IMR-90 (cell line): ENCODE data around the gene C15orf39. TPM values are rescaled to one million over a fixed set of nuclear protein-coding genes. Genes with fewer than 3 reads are reported as not detected.

Source experiments
- ATAC-seq: fragments of 200-7000 bp; cut with Tn5 transposase; 2 replicates; pipeline ENCODE4 v1.9.1; 2020; ENCODE audit warnings: low read depth, mild to moderate bottlenecking, moderate library complexity
- Bru-seq: library from RNA; stranded (reverse); fragments of 400-500 nt; gene quantifications from one replicate; lab custom pipeline; 2021; lab: Mats Ljungman, UMichigan
- BruChase-seq, 2 experiments: library from RNA; stranded (reverse); fragments of 400-500 nt; gene quantifications; one replicate each; lab custom pipeline; 2021; lab: Mats Ljungman, UMichigan
- BruUV-seq: library from RNA; stranded (reverse); fragments of 400-500 nt; replicated peaks from 2 replicates; lab custom pipeline; 2021; lab: Mats Ljungman, UMichigan
- CTCF ChIA-PET: fragments of 300-600 bp; formaldehyde crosslinking; extraction: SDS; loops from one replicate; lab custom pipeline; 2021; ENCODE audit warnings: antibody characterized with exemption; lab: Yijun Ruan, JAX
- POLR2A ChIA-PET: fragments of 300-600 bp; sonication (Branson Sonifier 250); formaldehyde crosslinking; loops from one replicate; lab custom pipeline; 2022; ENCODE audit warnings: antibody characterized with exemption; ENCODE audit not compliant: unreplicated experiment; lab: Charles Lee
- DNase-seq: peaks from one replicate; pipeline ENCODE4 v3.0.0; 2013
- H2AFZ ChIP-seq: replicated peaks from 2 replicates; pipeline ENCODE3; 2013; ENCODE audit warnings: low read length, mild to moderate bottlenecking; ENCODE audit not compliant: poor library complexity
- H2AK5ac ChIP-seq: 2 replicates; pipeline ENCODE4 v1.6.1; 2013; ENCODE audit warnings: low read depth, low read length, inconsistent platforms
- H2AK9ac ChIP-seq: replicated peaks from 2 replicates; pipeline ENCODE3; 2013; ENCODE audit warnings: mild to moderate bottlenecking, low read depth, low read length, moderate library complexity; ENCODE audit not compliant: poor library complexity
- H2BK120ac ChIP-seq: 2 replicates; pipeline ENCODE4 v1.6.1; 2013; ENCODE audit warnings: low read depth, low read length, inconsistent platforms
- H2BK15ac ChIP-seq: 3 replicates; pipeline ENCODE4 v1.6.1; 2013; ENCODE audit warnings: low read depth, low read length, inconsistent platforms
- H2BK20ac ChIP-seq: 2 replicates; pipeline ENCODE4 v1.6.1; 2013; ENCODE audit warnings: low read depth, mild to moderate bottlenecking, inconsistent platforms, low read length, moderate library complexity
- H2BK5ac ChIP-seq: 2 replicates; pipeline ENCODE4 v1.6.1; 2013; ENCODE audit warnings: mild to moderate bottlenecking, low read depth, low read length, inconsistent platforms; ENCODE audit not compliant: poor library complexity, severe bottlenecking
- H3K14ac ChIP-seq: replicated peaks from 2 replicates; pipeline ENCODE4 v1.6.1; 2013; ENCODE audit warnings: low read depth, low read length, inconsistent platforms
- H3K18ac ChIP-seq: 2 replicates; pipeline ENCODE4 v1.6.1; 2013; ENCODE audit warnings: low read depth, low read length, control low read depth
- H3K23ac ChIP-seq: 2 replicates; pipeline ENCODE4 v1.6.1; 2013; ENCODE audit warnings: low read depth, low read length, inconsistent platforms
- H3K27ac ChIP-seq: 2 replicates; pipeline ENCODE4 v1.5.1; 2013; ENCODE audit warnings: mild to moderate bottlenecking, control low read depth, low read length; ENCODE audit not compliant: insufficient read depth
- H3K27me3 ChIP-seq: 2 replicates; pipeline ENCODE4 v1.6.1; 2013; ENCODE audit warnings: low read length; ENCODE audit not compliant: control insufficient read depth, insufficient read depth
- H3K36me3 ChIP-seq: 2 replicates; pipeline ENCODE4 v1.6.1; 2013; ENCODE audit warnings: low read length, mixed read lengths; ENCODE audit not compliant: control insufficient read depth, insufficient read depth
- H3K4ac ChIP-seq: 2 replicates; pipeline ENCODE4 v1.6.1; 2013; ENCODE audit warnings: low read depth, low read length, inconsistent platforms
- H3K4me1 ChIP-seq: 2 replicates; pipeline ENCODE4 v1.6.1; 2013; ENCODE audit warnings: low read length, mixed read lengths; ENCODE audit not compliant: control insufficient read depth, insufficient read depth
- H3K4me2 ChIP-seq: 2 replicates; pipeline ENCODE4 v1.6.1; 2013; ENCODE audit warnings: low read depth, mild to moderate bottlenecking, control low read depth, low read length, moderate library complexity
- H3K4me3 ChIP-seq: 2 replicates; pipeline ENCODE4 v1.5.1; 2013; ENCODE audit warnings: low read depth, mild to moderate bottlenecking, control low read depth, low read length, moderate library complexity; ENCODE audit not compliant: insufficient read depth
- H3K56ac ChIP-seq: 2 replicates; pipeline ENCODE4 v1.6.1; 2013; ENCODE audit warnings: low read length, inconsistent platforms; ENCODE audit not compliant: insufficient read depth; ENCODE audit errors: extremely low read depth
- H3K79me1 ChIP-seq, 2 experiments: 2 replicates each; pipeline ENCODE4 v1.6.1; 2013; ENCODE audit warnings: low read length in 2 of 2, inconsistent platforms in 1 of 2, low read depth in 1 of 2
- H3K9ac ChIP-seq: 2 replicates; pipeline ENCODE4 v1.6.1; 2013; ENCODE audit warnings: low read depth, low read length, control low read depth
- H3K9me1 ChIP-seq: 2 replicates; pipeline ENCODE4 v1.6.1; 2013; ENCODE audit warnings: low read length, inconsistent platforms; ENCODE audit not compliant: insufficient read depth
- H3K9me3 ChIP-seq: 2 replicates; pipeline ENCODE4 v1.6.1; 2013; ENCODE audit warnings: low read length; ENCODE audit not compliant: control insufficient read depth, insufficient read depth
- H4K20me1 ChIP-seq: 2 replicates; pipeline ENCODE4 v1.6.1; 2013; ENCODE audit warnings: low read length, inconsistent platforms; ENCODE audit not compliant: insufficient read depth
- H4K5ac ChIP-seq: 2 replicates; pipeline ENCODE4 v1.6.1; 2013; ENCODE audit warnings: mild to moderate bottlenecking, low read depth, low read length, control low read depth
- H4K8ac ChIP-seq, 2 experiments: 2 replicates each; pipeline ENCODE4 v1.6.1; 2013; ENCODE audit warnings: low read depth in 2 of 2, low read length in 2 of 2, control low read depth in 1 of 2, inconsistent platforms in 1 of 2
- H4K91ac ChIP-seq: 2 replicates; pipeline ENCODE4 v1.6.1; 2013; ENCODE audit warnings: low read depth, low read length, inconsistent platforms; ENCODE audit not compliant: insufficient read depth
- CHD1 ChIP-seq: IDR thresholded peaks from 2 replicates; pipeline ENCODE4 v1.6.1; 2012; ENCODE audit warnings: low read depth, low read length, improper control_type of control experiment
- CTCF ChIP-seq: conservative IDR thresholded peaks from 2 replicates; pipeline ENCODE4 v1.5.1; 2012; ENCODE audit warnings: mild to moderate bottlenecking, low read depth, low read length, improper control_type of control experiment
- FOS ChIP-seq: fragments of 150-350 bp; IDR thresholded peaks from 2 replicates; pipeline ENCODE4 v1.6.1; 2016; ENCODE audit warnings: low read depth, low read length
- MAZ ChIP-seq: IDR thresholded peaks from 2 replicates; pipeline ENCODE4 v1.6.1; 2012; ENCODE audit warnings: low read depth, mild to moderate bottlenecking, low read length, improper control_type of control experiment, moderate library complexity, borderline replicate concordance
- NFE2L2 ChIP-seq: fragments of 150-350 bp; IDR thresholded peaks from 2 replicates; pipeline ENCODE4 v1.6.1; 2016; ENCODE audit warnings: low read depth, mild to moderate bottlenecking, low read length
- POLR2A ChIP-seq: IDR thresholded peaks from 2 replicates; pipeline ENCODE4 v1.6.1; 2012; ENCODE audit warnings: mild to moderate bottlenecking, low read depth, low read length
- RCOR1 ChIP-seq: IDR thresholded peaks from 2 replicates; pipeline ENCODE4 v1.6.1; 2012; ENCODE audit warnings: mild to moderate bottlenecking, low read length, improper control_type of control experiment; ENCODE audit not compliant: insufficient replicate concordance
- RFX5 ChIP-seq: IDR thresholded peaks from 2 replicates; pipeline ENCODE4 v1.8.0; 2012; ENCODE audit warnings: low read depth, mild to moderate bottlenecking, low read length, moderate library complexity
- SMC3 ChIP-seq: fragments of 150-350 bp; IDR thresholded peaks from 2 replicates; pipeline ENCODE4 v1.6.1; 2016; ENCODE audit warnings: low read depth, mild to moderate bottlenecking, antibody characterized with exemption, low read length, moderate library complexity
- USF2 ChIP-seq: fragments of 150-350 bp; IDR thresholded peaks from 2 replicates; pipeline ENCODE4 v1.6.1; 2017; ENCODE audit warnings: mild to moderate bottlenecking, antibody characterized with exemption, low read length, low read depth
- WGBS, 2 experiments: methylation state at CpG; one replicate each; pipeline versions ENCODE4 v1.1.5 to v1.1.7; 2013; ENCODE audit warnings: missing lambda C conversion rate in 2 of 2; ENCODE audit not compliant: insufficient read length in 1 of 2; ENCODE audit errors: extremely low coverage in 2 of 2; 5-methylcytosine and 5-hydroxymethylcytosine counted together
- dilution Hi-C: fragments of 300-500 bp; cut with HindIII; formaldehyde crosslinking; loops from one replicate; pipeline ENCODE4 v1.14.3; 2018; ENCODE audit warnings: low sequenced_read_pairs; ENCODE audit not compliant: unreplicated experiment
- in situ Hi-C: fragments of 300-500 bp; cut with MboI; formaldehyde crosslinking; loops from 3 replicates; pipeline ENCODE4 v1.14.3; 2019; ENCODE audit warnings: low sequenced_read_pairs, inconsistent platforms, mixed read lengths
- intact Hi-C: fragments of 100-400 bp; cut with micrococcal nuclease; formaldehyde crosslinking; loops from 2 replicates; pipeline ENCODE4 v1.10.0; 2022
- long read RNA-seq: library from polyadenylated mRNA; unstranded; transcript quantifications from one replicate; pipeline ENCODE4 v2.0.0, GENCODE V29; 2021; ENCODE audit not compliant: unreplicated experiment
- polyA plus RNA-seq, 3 experiments: library from polyadenylated mRNA; depleted of rRNA; stranded (reverse); fragments of >200 nt; gene quantifications; 2 replicates each; pipeline ENCODE4 v1.2.3, GENCODE V29; 2012; ENCODE audit warnings: low replicate concordance in 1 of 3
- total RNA-seq: library from RNA; depleted of rRNA; stranded (reverse); fragments of >200 nt; gene quantifications from 2 replicates; pipeline ENCODE4 v1.2.3, GENCODE V29; 2012; rRNA removed

Gene C15orf39
- total RNA-seq, result 1.3 and 1.9 TPM in 2 replicates
- 5.7 and 7.0 TPM in 2 replicates for polyA plus RNA-seq (2012; rRNA removed)
- polyA plus RNA-seq (2012; cell fraction: cytosol; rRNA removed), result 3.1 and 5.9 TPM in 2 replicates
- polyA plus RNA-seq (2012; cell fraction: nucleus; rRNA removed; ENCODE audit: low replicate concordance), result 6.0 and 10.0 TPM in 2 replicates
- percentile 46 among the genes with signal in this experiment for Bru-seq, nascent RNA
- percentile 31 among the genes with signal in this experiment for BruChase-seq, experiment 1, labeled RNA remaining after a 6-hour chase
- BruChase-seq, experiment 2, labeled RNA remaining after a 2-hour chase, result percentile 41 among the genes with signal in this experiment
- long read RNA-seq, full-length matches to known transcripts, result 2 of 4 reads
- long read RNA-seq, partial matches to known transcripts, result 2 of 4 reads
- long read RNA-seq, other reads (novel, unspliced or antisense), result 0 of 4 reads

GRCh38 chr15:75201616-75202250, at the start of gene C15orf39:
C15orf39 (plus strand) TSS chr15:75201882; CDS start chr15:75206049, 4,167 bp downstream.
- peak within 1 kb of the TSS; percentile 94 for H3K9ac ChIP-seq
- peak within 1 kb of the TSS; percentile 61 to 74; a peak in 2 of 4 replicates for H4K8ac ChIP-seq
- H2BK15ac ChIP-seq, result 0 out of 3 replicates have a peak within 1 kb of the TSS, but pooled peaks have one; percentile 5
- peak within 1 kb of the TSS; percentile 98 for H2AFZ ChIP-seq
- POLR2A ChIA-PET, result interaction anchor here (0.6 to 1.2 kb wide), 3 partner anchors 165 to 224 kb away, joined by 3 to 5 read pairs (median 3); no protein-coding TSS in a partner anchor
- peak within 1 kb of the TSS; percentile 41 for H4K5ac ChIP-seq
- peaks cover 6% of the 10 kb centered on the region; the same call in 1 of the 2 replicates for H3K36me3 ChIP-seq
- peak within 1 kb of the TSS; percentile 52 for H3K18ac ChIP-seq
- dilution Hi-C loops (no loop called here), intact Hi-C loops (loop anchor here (1.0 to 5.0 kb wide), 2 partner anchors 158 to 429 kb away; no protein-coding TSS in a partner anchor), in situ Hi-C loops (loop anchor here (5.0 kb wide), 1 partner anchor 174 kb away; no protein-coding TSS in a partner anchor)
- DNase-seq (peak; percentile 52), ATAC-seq (peak; percentile 80)
- H3K4me1 ChIP-seq, result peaks cover 8% of the 10 kb centered on the region; the same call in 1 of the 2 replicates
- H3K27me3 ChIP-seq, result peaks cover 19% of the 10 kb centered on the region
- peak within 1 kb of the TSS; percentile 86 for H2AK9ac ChIP-seq
- H3K4me3 ChIP-seq, result peak within 1 kb of the TSS; percentile 97
- no TSS peak for BruUV-seq
- H3K56ac ChIP-seq, result peak within 1 kb of the TSS; percentile 82
- H3K79me1 ChIP-seq, result peaks cover 6 to 46% of the 10 kb centered on the region in 2 experiments; a peak in 3 of 4 replicates
- H3K27ac ChIP-seq, result peak within 1 kb of the TSS; percentile 91
- WGBS, 2 experiments, result 2% methylated on average over 30 of the region's 84 CpGs; no CpG with 5 or more reads in 1 of the 2 experiments
- CTCF ChIA-PET, result interaction anchor here (0.6 to 2.2 kb wide), 8 partner anchors 9 to 206 kb away, joined by 3 to 12 read pairs (median 4); partner anchors contain the start of gene SCAMP5
- peak within 1 kb of the TSS; percentile 73; the same call in 1 of the 2 replicates for H3K23ac ChIP-seq
- H3K9me1 ChIP-seq, result no peaks in the 10 kb centered on the region
- H3K4me2 ChIP-seq, result peak within 1 kb of the TSS; percentile 84
- peak within 1 kb of the TSS; percentile 80 for H4K91ac ChIP-seq
- no peak within 1 kb of the TSS for H2BK20ac ChIP-seq
- peak within 1 kb of the TSS; percentile 78 for H3K4ac ChIP-seq
- H4K20me1 ChIP-seq, result peaks cover 45% of the 10 kb centered on the region
- H2BK120ac ChIP-seq, result peak within 1 kb of the TSS; percentile 69; the same call in 1 of the 2 replicates
- H2AK5ac ChIP-seq, result peak within 1 kb of the TSS; percentile 91
- peak within 1 kb of the TSS; percentile 81 for H2BK5ac ChIP-seq
- H3K14ac ChIP-seq, result peak within 1 kb of the TSS; percentile 59
- no peaks in the 10 kb centered on the region for H3K9me3 ChIP-seq
- TF ChIP-seq POLR2A (peak; percentile 92), MAZ (peak; percentile 63; the same call in 1 of the 2 replicates), SMC3 (no peak), NFE2L2 (no peak), CHD1 (no peak; the same call in 1 of the 2 replicates), FOS (no peak), RFX5 (no peak), RCOR1 (no peak), CTCF (peak; percentile 77), USF2 (no peak)
